GM21723 (cell line): Measurements from ENCODE around the gene SKAP1.

ENCODE experiments used
- ATAC-seq: cut with Tn5 transposase; IDR thresholded peaks from one replicate; pipeline ENCODE4 v1.9.1; 2021; ENCODE audit warnings: mild to moderate bottlenecking, moderate library complexity; ENCODE audit not compliant: unreplicated experiment

SKAP1 gene

DNA sequence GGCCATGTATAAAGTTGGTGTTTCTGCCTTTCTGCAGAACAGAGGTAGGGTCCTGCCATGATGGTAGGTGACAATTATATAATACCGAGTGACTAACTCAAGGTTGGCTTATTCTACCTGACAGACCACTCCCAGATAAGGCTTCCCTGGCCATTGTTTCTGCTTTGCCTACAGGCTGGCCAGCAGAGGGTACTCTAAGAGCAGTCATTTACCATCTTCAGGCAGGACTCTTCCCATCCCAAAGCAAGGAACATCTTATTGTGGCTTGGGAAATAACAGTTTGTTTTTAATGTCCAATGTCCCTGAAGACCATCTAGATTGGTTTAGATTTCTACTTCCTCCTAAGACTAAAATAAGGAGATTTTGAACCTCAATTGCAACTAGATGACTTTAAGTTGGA lies 248.4 kb downstream of the SKAP1 start:
- ATAC-seq: no peak

GRCh38 chr17:48180842-48181629 lies 249.0 kb downstream of the SKAP1 start:
- ATAC-seq: no peak

- ATAC-seq: no peak
Observed at GRCh38 chr17:48179071-48179945, 250.7 kb downstream of the SKAP1 start.

- no peak for ATAC-seq
Observed at GRCh38 chr17:48178317-48178716, 251.7 kb downstream of the SKAP1 start.

- no peak for ATAC-seq
Observed at GRCh38 chr17:48177816-48178215, 252.2 kb downstream of the SKAP1 start.

GRCh38 chr17:48176471-48176855 lies 253.6 kb downstream of the SKAP1 start:
- ATAC-seq: no peak

GRCh38 chr17:48175692-48176470 lies 254.1 kb downstream of the SKAP1 start:
- no peak for ATAC-seq

DNA sequence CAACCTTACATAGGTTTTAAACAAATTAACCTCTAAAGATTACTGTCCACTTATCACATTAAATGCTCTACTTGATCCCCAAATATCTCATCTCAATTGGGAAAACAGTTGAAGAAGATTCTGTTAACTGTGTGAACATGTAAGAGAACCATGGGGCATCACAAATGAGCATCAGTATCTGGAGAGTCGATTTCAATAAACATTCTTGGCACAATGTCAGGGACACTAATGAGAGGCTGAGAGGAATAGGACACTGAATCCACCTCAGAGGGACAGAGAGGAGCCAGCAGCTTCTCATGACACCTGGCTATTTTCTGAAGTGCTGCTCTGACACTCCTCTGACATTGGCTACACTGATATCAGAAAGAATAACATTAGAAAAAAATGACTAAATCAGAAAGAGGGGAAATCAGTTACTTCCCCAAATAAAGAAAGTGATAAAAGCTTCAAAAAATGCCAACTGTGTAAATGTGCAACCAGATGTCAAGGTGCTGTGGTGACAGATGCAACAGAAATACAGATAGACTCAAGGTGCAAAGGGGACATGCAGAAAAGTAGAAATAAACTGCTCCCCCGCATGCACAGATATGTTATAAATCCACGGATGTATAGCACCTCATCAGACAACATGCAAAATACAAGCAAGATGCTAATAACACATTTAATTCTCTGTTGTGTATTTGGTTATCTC lies 255.0 kb downstream of the SKAP1 start:
- ATAC-seq: no peak

- no peak for ATAC-seq
Observed at GRCh38 chr17:48173191-48173984, 256.6 kb downstream of the SKAP1 start.

DNA sequence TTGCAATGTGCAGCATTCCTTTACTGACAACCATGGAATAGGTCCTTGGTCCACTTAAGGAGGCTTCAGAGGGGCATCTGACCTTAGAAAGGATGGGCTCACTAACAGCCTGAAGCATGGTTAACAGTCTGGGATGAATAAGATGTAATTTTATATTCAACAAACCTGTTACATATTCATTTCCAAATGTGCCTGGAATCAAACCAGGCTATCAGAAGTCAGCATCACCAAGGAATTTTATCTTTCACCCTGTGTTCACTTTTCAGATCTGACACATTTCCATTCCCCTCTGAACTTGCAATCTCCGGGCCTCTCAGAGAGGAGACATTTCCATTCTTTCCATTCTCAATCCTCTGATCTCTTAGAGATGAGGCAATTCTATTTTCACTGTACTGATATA lies 260.1 kb downstream of the SKAP1 start:
- no peak for ATAC-seq

DNA sequence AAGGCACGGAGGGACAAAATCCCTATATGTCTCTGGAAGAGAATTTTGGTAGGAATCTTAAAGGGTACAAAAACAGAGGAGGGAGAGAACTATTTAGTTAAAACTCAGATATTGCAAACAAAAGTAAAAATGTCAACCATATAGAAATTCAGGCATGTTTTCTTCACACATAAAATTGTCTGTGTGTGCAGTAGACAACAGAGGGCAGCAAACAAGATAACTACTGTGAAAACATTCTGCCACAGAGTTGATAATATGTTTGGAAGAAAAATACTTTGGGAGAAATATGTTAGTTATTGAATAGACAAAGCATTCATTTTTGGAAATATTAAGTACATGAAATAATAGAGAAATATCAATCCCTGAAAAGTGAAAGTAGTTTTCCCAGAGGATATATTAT lies 266.2 kb downstream of the SKAP1 start:
- no peak for ATAC-seq

GRCh38 chr17:48162946-48163506 lies 267.0 kb downstream of the SKAP1 start:
- no peak for ATAC-seq

- no peak for ATAC-seq
Observed at GRCh38 chr17:48162306-48162934, 267.6 kb downstream of the SKAP1 start.

DNA sequence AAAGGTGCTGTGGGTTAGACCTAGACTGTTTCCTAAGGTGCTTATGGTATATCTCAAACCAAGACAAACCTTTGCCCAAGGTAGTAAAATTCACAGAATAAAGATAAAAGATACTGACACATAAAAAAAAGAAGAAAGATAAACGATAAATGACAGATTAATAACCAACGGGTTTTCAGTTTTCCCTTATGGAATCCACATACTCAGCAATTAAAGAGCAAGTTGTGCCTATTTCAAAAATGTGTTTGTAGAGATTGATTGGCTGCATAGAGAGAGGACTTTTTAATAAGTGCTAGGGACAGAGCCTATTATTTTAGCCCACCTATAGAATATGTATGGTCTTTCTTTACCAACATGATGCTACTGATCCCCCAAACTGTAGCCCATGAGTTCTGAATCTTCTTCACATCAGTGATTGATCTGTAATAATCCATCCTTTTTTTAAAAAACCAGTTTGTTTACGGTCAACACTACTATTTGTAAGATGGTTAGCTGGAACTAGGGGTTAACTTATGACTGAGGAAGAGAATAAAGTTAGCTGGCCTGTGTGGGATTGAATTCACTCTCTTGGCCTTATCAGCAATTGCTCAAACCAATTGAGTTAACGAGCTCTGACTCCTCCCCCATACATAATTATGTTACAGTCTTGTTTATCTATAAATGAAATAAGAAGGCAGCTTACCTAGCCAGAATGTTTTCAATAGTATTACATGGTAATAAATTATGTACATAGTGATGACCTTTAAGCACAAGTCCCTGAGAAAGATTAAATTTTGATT lies 268.7 kb downstream of the SKAP1 start:
- no peak for ATAC-seq

- no peak for ATAC-seq
Observed at GRCh38 chr17:48160177-48161081, 269.6 kb downstream of the SKAP1 start.

DNA sequence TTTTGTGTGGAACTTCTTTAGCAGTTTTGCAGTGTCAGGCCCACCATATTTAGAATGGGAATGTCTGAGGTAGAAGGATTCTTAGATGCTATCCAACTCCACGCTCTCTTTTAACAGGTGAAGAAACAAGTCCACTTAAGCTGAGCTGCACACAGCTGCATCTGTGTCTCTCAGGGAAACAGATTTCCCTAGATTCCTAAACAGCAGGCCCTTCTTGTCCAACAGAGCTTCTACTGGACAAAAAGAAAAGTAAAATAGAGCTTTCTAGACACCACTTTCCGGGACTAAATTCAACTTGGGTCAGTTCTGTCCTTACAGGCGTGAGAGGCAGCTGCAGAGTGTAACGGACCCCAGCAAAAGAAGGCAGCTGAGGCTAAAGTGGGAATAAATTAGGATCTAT lies 270.8 kb downstream of the SKAP1 start:
- no peak for ATAC-seq

- no peak for ATAC-seq
Observed at GRCh38 chr17:48155889-48156611, 274.0 kb downstream of the SKAP1 start.
